Stimulated activated naive B cell treated with anti-CD40 and anti-IgM and Interleukin-4, amounts not matched to agents 10 μg/mL and 1 μg/mL and 100 μg/mL, for 72 hours (primary cell): ENCODE data around the gene ABCA4.

Source experiments
- ATAC-seq, 2 donors: fragments of 150-1000 bp; cut with Tn5 transposase; replicated peaks; 2 replicates each; pipeline ENCODE4 v1.10.0; 2021; ENCODE audit warnings: moderate library complexity in 1 of 2
- DNase-seq: peaks from one replicate; pipeline ENCODE4 v3.0.0; 2021
- H3K27ac Mint-ChIP-seq: one replicate; pipeline ENCODE4 v1.8.0; 2022; ENCODE audit warnings: mild to moderate bottlenecking, mixed read lengths
- H3K27me3 Mint-ChIP-seq, 2 donors: one replicate each; pipeline ENCODE4 v1.8.0; 2022; ENCODE audit warnings: mixed read lengths in 2 of 2
- H3K36me3 Mint-ChIP-seq, 2 donors: one replicate each; pipeline ENCODE4 v1.8.0; 2022; ENCODE audit warnings: mixed read lengths in 2 of 2, mild to moderate bottlenecking in 1 of 2
- H3K4me1 Mint-ChIP-seq, 2 donors: one replicate each; pipeline ENCODE4 v1.8.0; 2022; ENCODE audit warnings: mixed read lengths in 2 of 2, mild to moderate bottlenecking in 1 of 2
- H3K4me3 Mint-ChIP-seq, 2 donors: one replicate each; pipeline ENCODE4 v1.8.0; 2022; ENCODE audit warnings: mild to moderate bottlenecking in 2 of 2, mixed read lengths in 2 of 2, moderate library complexity in 1 of 2
- H3K9me3 Mint-ChIP-seq, 2 donors: one replicate each; pipeline ENCODE4 v1.8.0; 2022; ENCODE audit warnings: mixed read lengths in 2 of 2, mild to moderate bottlenecking in 1 of 2

ABCA4 gene

GRCh38 chr1:94104127-94104684, 16.7 kb downstream of the ABCA4 start:
- Mint-ChIP-seq H3K4me1 (peaks cover 11 to 20% of the 10 kb centered on the region in 2 donors), H3K9me3 (peaks cover 0 to 1% of the 10 kb centered on the region in 2 donors), H3K27me3 (peaks cover 60% of the 10 kb centered on the region in 2 donors), H3K4me3 (no peak overlapping the region), H3K36me3 (no peaks in the 10 kb centered on the region), H3K27ac (no peak overlapping the region)
- ATAC-seq (no peak), DNase-seq (no peak)

DNA sequence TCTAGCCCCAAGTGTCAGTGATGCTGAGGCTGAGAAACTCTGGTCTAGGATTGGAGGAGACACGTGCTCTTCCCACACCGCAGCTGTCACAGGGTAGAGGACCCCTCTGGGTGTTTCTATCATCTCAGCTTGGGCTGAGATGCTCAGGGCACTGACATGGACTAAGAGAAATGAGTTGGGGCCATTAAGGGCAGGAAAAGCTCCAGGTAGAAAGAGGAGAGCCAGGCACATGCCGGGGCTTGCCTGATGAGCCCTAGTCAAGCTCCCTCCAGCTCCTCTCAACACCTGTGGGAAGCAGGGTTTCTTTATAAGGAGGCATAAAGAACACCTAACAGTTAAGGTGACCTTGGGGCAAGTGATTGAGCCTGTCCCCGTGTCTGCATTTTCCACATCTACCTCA, 17.3 kb downstream of the ABCA4 start:
- peaks cover 11 to 20% of the 10 kb centered on the region in 2 donors for H3K4me1 Mint-ChIP-seq
- no peak overlapping the region for H3K4me3 Mint-ChIP-seq
- peaks cover 54 to 62% of the 10 kb centered on the region in 2 donors for H3K27me3 Mint-ChIP-seq

DNA sequence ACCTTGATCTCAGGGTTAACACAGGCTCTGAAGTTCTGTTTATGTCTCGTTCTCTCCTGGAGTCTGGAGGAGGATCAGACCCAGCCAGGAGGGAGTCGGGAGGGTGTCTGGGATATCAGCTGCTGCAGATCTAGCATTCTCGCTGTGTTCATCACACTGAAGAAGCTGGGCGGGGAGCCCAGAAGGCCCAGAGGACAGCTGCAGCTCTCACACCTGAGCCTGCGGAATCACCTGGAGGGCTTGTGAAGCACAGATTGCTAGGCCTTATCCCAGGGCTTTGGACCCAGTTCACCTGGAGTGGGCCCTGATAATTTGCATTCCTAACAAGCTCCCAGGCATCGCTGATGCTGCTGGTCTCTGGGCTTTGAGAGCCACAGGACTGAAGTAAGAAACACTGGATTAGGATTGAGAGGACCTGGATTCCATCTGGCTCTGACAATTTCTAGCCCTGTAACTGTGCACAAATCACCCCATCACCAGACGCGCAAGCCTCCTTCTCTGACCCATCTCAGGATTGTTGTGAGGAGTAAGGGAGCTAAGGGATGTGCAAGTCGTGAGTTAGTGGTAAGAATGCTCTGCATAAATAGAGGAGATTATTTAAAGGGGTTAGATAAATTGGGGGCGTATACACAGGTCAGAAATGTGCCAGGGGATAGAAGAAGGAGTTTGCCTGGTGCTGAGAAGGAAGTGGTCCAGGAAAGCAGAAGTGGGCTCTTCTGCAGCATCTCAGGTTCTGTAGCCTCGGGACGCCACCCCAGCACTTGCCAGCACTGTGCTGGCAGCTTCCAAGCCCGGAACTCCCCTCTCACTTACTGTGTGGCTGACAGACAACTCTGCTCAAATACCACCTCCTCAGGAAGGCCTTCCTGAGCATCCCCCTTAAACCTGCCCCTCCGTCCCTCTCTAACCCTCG, 19.1 kb downstream of the ABCA4 start:
- Mint-ChIP-seq H3K4me1 (peaks cover 7 to 18% of the 10 kb centered on the region in 2 donors), H3K27ac (no peak overlapping the region), H3K27me3 (peaks cover 36 to 47% of the 10 kb centered on the region in 2 donors), H3K36me3 (no peaks in the 10 kb centered on the region), H3K9me3 (peaks cover 0 to 1% of the 10 kb centered on the region in 2 donors), H3K4me3 (no peak overlapping the region)
- DNase-seq (no peak), ATAC-seq (peak; percentile 76 to 77)

More for the DNA sequence above, 17.3 kb downstream of the ABCA4 start:
- DNase-seq (no peak), ATAC-seq (no peak)
- no peak overlapping the region for H3K27ac Mint-ChIP-seq
- H3K36me3 Mint-ChIP-seq = no peaks in the 10 kb centered on the region
- peaks cover 0 to 1% of the 10 kb centered on the region in 2 donors for H3K9me3 Mint-ChIP-seq

DNA sequence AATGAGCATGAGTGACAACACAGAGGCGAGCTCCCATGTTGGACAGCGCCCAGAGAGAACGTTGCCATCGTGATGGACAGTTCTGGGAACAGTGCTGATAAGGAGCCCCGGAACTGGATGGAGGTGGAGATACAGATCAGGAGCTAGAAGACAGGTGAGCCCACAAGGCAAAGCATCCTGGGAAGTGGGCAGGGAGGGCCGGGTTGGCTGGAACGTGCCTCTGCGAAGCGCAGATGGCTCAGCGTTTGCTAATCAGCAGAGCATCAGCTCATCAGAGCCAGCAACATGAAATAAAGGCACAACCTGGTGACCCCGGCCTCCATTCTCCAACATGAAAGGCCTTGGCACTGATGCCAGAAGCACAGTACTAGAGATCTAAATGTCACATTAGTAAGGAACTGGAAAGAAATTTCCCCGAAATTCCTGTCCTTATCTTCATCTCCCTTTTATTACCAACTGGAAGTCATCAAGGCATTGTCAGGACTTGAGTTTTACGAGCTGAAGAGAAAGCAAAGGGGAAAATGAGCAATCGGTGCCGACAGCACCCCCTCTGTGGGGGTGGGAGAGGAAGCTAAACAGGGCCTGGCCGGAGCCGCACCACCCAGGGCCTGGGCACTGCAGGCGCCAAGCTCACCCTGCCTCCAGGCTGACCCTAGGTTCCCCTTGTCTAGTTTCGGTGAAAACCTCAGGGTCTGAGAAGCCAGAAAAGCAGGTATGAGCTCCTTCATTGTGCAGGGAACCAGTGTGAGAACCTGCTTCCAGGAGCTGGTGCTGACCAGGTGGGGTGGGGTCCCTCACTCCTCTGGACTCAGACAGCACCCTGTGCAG, 19.9 kb downstream of the ABCA4 start:
- H3K27ac Mint-ChIP-seq = no peak overlapping the region
- H3K27me3 Mint-ChIP-seq = peaks cover 34 to 44% of the 10 kb centered on the region in 2 donors
- H3K4me3 Mint-ChIP-seq = no peak overlapping the region
- ATAC-seq (no peak), DNase-seq (no peak)
- H3K4me1 Mint-ChIP-seq = peaks cover 4 to 9% of the 10 kb centered on the region in 2 donors
- H3K36me3 Mint-ChIP-seq = no peaks in the 10 kb centered on the region
- H3K9me3 Mint-ChIP-seq = peaks cover 0 to 1% of the 10 kb centered on the region in 2 donors

GRCh38 chr1:94100129-94100784, 20.7 kb downstream of the ABCA4 start:
- DNase-seq = no peak
- H3K27ac Mint-ChIP-seq = no peak overlapping the region
- no peak overlapping the region for H3K4me3 Mint-ChIP-seq
- peaks cover 32 to 43% of the 10 kb centered on the region in 2 donors for H3K27me3 Mint-ChIP-seq
- H3K36me3 Mint-ChIP-seq = no peaks in the 10 kb centered on the region
- peaks cover 4 to 6% of the 10 kb centered on the region in 2 donors for H3K4me1 Mint-ChIP-seq
- ATAC-seq = no peak
- peaks cover 0 to 1% of the 10 kb centered on the region in 2 donors for H3K9me3 Mint-ChIP-seq

GRCh38 chr1:94099303-94099702, 21.6 kb downstream of the ABCA4 start:
- DNase-seq (no peak), ATAC-seq (no peak)
- peaks cover 23 to 37% of the 10 kb centered on the region in 2 donors for H3K27me3 Mint-ChIP-seq
- no peak overlapping the region for H3K27ac Mint-ChIP-seq
- H3K36me3 Mint-ChIP-seq = no peaks in the 10 kb centered on the region
- H3K4me3 Mint-ChIP-seq = no peak overlapping the region
- H3K4me1 Mint-ChIP-seq = peaks cover 9 to 10% of the 10 kb centered on the region in 2 donors
- no peaks in the 10 kb centered on the region for H3K9me3 Mint-ChIP-seq

DNA sequence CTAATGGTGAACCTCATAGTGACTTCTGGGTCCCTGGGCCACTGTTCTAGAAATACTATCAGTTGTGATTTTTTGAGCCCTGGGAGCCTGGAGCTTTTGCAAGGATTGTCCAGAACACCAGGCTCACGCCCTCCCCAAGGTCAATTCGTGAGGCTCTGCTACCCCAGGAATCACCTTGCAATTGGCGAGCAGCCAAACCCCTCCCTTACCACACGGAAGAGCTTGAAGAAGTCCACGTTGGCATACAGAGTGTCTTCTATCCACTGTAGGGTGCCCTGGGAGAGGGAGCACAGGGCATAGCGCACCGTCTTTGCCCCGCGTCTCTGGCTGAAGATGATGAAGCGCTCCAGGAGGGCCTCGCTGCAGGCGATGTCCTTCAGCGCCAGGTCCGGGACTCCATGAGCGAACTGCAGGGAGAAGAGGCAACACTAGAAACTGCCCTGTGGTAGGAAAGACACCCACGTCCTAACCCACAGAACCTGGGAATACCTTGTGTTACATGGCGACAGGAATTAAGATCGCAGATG, 22.3 kb downstream of the ABCA4 start:
- Mint-ChIP-seq H3K9me3 (no peaks in the 10 kb centered on the region), H3K4me3 (no peak overlapping the region), H3K36me3 (no peaks in the 10 kb centered on the region), H3K27ac (no peak overlapping the region), H3K4me1 (peaks cover 12 to 15% of the 10 kb centered on the region in 2 donors), H3K27me3 (peaks cover 16 to 34% of the 10 kb centered on the region in 2 donors)
- DNase-seq (no peak), ATAC-seq (no peak)

DNA sequence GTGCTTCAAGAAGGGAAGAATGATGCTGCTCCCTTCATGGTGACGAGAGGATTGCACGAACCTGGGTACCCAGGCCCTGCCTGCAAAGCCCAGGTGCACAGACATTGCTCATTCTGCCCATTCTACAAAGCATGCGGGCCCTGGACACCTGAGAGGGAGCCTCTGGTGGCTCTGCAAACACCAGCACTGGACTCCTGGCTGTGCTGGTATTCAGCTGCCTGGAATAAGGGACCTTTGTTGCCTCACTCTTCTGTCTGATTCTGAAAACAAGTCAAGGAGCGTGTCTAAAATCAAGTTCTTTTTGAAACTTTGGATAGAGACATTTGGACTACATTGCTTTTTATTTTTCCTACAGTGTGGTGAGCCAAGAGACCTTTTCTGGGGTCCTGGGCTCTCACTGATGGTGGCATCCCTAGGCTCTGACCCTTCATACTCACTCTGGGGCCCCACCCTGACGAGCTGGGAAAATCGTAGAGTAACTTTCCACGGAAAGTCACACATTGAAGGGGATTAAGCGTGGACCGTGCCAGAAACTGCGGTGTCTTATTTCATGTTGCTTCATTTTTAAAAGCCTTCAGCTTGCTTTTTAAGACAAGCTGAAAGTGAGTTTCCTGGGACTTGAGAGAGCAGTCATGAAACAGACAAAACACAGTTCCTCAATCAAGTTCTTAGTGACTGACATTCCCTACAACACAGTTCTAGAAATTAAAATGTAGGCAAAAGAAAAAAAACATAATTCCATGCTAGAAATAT, 24.0 kb downstream of the ABCA4 start:
- Mint-ChIP-seq H3K9me3 (no peaks in the 10 kb centered on the region), H3K27ac (no peak overlapping the region), H3K36me3 (no peaks in the 10 kb centered on the region), H3K27me3 (peaks cover 6 to 22% of the 10 kb centered on the region in 2 donors), H3K4me1 (peaks cover 13 to 15% of the 10 kb centered on the region in 2 donors), H3K4me3 (no peak overlapping the region)
- ATAC-seq (no peak), DNase-seq (no peak)

DNA sequence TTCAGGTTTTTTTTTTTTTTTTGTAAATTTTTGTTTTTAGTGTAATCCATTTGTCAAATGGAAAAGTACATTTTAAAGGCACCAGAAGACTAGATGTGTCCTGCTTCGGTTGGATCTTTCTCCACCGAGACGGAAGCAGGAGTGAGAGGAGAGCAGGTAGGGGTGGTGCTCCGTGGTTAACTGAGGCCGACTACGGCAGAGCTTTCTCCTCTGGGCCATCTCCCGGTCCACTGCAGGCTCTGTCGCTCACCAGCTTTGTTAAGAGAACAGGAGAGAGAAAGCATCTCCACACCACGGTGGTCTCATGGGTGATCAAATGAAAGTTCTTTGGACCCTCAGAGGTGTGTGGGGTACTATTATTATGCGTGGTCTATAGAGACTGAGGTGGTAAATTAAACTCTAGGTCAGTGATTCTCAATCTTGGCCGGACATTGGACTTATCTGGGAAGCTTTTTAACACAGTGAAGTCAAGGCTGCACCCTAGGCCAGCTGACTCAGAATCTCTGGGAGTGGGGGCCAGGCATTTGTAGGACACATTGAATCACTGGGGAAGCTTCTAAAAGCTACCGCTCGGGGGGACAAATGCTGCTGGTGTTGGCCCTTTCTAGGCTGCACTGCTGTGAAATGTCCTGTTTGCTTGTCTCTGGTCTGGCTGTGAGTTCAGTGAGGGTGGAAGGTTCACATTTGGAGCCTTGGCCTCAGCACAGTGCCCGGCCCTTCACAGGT, 25.0 kb downstream of the ABCA4 start:
- H3K36me3 Mint-ChIP-seq = no peaks in the 10 kb centered on the region
- DNase-seq = no peak

DNA sequence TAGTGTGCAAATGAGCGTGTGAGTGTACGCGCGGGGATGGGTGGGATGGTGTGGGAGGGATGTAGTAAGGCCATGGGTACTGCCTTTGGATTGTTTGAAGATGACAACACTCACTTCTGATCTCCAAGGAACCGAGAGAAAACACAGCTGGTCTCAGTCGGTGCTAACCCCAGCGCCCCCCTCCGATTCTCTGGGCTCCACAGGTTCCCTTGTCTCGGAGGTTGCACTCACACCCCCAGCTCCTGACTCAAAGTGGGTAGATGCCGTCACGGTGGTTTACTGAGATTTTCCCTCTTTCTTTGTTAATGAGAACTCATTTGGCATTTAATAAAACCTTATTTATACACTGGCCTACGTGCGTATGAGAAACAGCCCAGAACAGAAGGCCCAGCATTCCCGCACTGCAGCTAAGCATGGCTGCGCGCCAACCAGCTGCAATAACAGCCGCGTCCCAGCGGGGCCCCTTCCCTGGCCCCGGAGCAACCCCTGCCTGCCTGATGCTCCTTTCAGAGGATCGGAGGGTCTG, 25.8 kb downstream of the ABCA4 start:
- Mint-ChIP-seq H3K27me3 (peaks cover 14 to 25% of the 10 kb centered on the region in 2 donors), H3K4me1 (peaks cover 14 to 18% of the 10 kb centered on the region in 2 donors), H3K4me3 (no peak overlapping the region), H3K9me3 (no peaks in the 10 kb centered on the region), H3K27ac (no peak overlapping the region), H3K36me3 (no peaks in the 10 kb centered on the region)
- ATAC-seq (no peak), DNase-seq (no peak)

More for the DNA sequence above, 25.0 kb downstream of the ABCA4 start:
- Mint-ChIP-seq H3K27ac (no peak overlapping the region), H3K27me3 (peaks cover 8 to 24% of the 10 kb centered on the region in 2 donors), H3K9me3 (no peaks in the 10 kb centered on the region), H3K4me3 (no peak overlapping the region), H3K4me1 (peaks cover 12 to 18% of the 10 kb centered on the region in 2 donors)
- ATAC-seq = no peak

DNA sequence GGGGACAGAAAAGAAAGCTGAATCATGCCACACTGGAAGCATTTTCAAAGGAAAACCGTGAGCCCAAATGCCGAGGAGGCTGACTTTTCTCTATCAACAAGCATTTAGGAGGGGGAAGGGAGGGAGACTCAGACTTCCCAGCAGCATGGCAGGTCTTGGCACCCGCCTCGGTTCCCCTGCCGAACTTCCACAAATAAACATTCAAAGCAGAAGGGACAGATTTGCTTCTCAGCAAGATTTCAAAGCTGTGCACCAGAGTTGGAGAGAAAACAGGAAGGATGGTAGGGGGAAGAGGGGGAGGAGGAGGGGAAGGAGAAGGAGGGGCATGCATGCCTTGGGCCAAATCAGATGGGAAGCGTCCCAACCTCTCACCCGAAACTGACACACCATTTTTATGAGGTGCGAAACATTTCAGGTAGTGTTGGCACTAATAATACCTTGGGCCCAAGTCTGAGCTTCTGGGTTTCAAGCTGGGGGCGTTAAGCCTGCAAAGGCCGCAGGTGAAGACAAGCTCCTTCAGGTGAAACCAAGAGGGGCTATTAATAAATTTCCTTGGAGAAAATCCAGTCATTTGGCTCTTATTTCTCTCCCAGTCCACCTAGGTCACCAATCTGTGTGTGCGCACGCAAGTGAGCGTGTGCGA, 26.4 kb downstream of the ABCA4 start:
- ATAC-seq = no peak
- no peak overlapping the region for H3K4me3 Mint-ChIP-seq
- no peak for DNase-seq
- peaks cover 14 to 23% of the 10 kb centered on the region in 2 donors for H3K27me3 Mint-ChIP-seq
- no peaks in the 10 kb centered on the region for H3K36me3 Mint-ChIP-seq
- peaks cover 14 to 18% of the 10 kb centered on the region in 2 donors for H3K4me1 Mint-ChIP-seq
- no peak overlapping the region for H3K27ac Mint-ChIP-seq
- no peaks in the 10 kb centered on the region for H3K9me3 Mint-ChIP-seq

GRCh38 chr1:94093996-94094395, 27.0 kb downstream of the ABCA4 start:
- Mint-ChIP-seq H3K36me3 (no peaks in the 10 kb centered on the region), H3K27ac (no peak overlapping the region), H3K27me3 (peaks cover 14 to 23% of the 10 kb centered on the region in 2 donors), H3K9me3 (no peaks in the 10 kb centered on the region), H3K4me3 (no peak overlapping the region), H3K4me1 (peaks cover 14 to 18% of the 10 kb centered on the region in 2 donors)
- ATAC-seq (no peak), DNase-seq (no peak)
